ENCODE data around the gene CMAS. TPM values are rescaled to one million over a fixed set of nuclear protein-coding genes. Genes with fewer than 3 reads are reported as not detected.

Gene CMAS
- total RNA-seq, 1 experiment from 2014 or later: 36.1 TPM

DNA sequence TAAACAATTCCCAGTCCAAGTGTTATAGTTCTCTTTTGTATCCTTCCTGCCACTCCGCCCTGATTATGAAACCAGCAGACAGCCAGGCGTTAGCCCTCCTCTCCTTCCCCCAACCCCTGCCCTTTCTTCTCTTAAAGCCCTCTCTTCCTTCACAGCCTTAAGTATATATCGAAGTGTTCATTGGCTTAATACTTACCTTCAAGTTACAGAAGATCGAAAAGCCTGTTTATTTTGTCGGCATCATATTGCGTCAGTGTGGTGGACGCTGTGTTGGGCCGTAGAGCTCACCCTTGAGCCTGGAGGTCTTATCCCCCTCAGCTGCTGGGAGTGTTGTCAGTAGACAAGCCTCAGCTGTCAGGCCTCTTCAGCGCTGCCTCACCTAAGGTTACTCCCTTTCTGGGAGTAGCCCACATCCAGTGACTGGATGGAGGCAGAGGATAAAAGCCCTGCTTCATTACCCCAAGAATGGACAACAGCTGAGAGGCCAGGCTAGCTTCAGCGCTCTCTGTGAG is 36.2 kb downstream of the CMAS start:
- Histone ChIP-seq H4K20me1 (ENCODE audit: insufficient read depth) (no peaks in the 10 kb centered on the region), H3K79me2 (ENCODE audit: insufficient read depth, low read length) (no peaks in the 10 kb centered on the region), H3K9me3 (ENCODE audit: control insufficient read depth in 1 of 2, insufficient read depth in 1 of 2, low read depth in 1 of 2, low read length in 2 of 2) (no peaks in the 10 kb centered on the region), H3K36me3 (ENCODE audit: control insufficient read depth in 1 of 2, insufficient read depth in 2 of 2, low read length in 2 of 2) (no peaks in the 10 kb centered on the region), H3K4me2 (ENCODE audit: low read length) (no peak overlapping the region), H3K4me3 (replicated peaks in 1 of 2; ENCODE audit: low read depth in 1 of 2, low read length in 2 of 2) (no peak overlapping the region), H3K9me2 (ENCODE audit: insufficient read depth) (no peaks in the 10 kb centered on the region), H3K4me1 (ENCODE audit: control insufficient read depth in 1 of 2, insufficient read depth in 2 of 2, low read length in 2 of 2) (no peaks in the 10 kb centered on the region), H2AFZ (ENCODE audit: low read depth, low read length, poor library complexity, severe bottlenecking) (no peak overlapping the region), H3K27ac (ENCODE audit: low read depth, low read length) (no peak overlapping the region), H3K9ac (ENCODE audit: low read length) (no peak overlapping the region), H3K27me3 (ENCODE audit: insufficient read depth, low read length) (no peaks in the 10 kb centered on the region)
- intact Hi-C loops (cut with micrococcal nuclease): loop anchor here (10.0 kb wide), 1 partner anchor 583 kb away; no protein-coding TSS in a partner anchor
- POLR2A ChIA-PET: no interaction called here
- RAD21 ChIA-PET (ENCODE audit: low non-redundant PET in 1 of 2, low total read pairs in 2 of 2, uncharacterized antibody in 2 of 2, unreplicated experiment in 2 of 2): no interaction called here
- CTCF ChIA-PET: interaction anchor here (0.6 to 1.7 kb wide), 13 partner anchors 22 to 588 kb away, joined by 3 to 12 read pairs (median 7); no protein-coding TSS in a partner anchor
- no peak for DNase-seq (ENCODE audit: low read depth, low spot score)
- no TSS peak for BruUV-seq (replicated peaks)
- ATAC-seq: no peak
- TF ChIP-seq EZH2phosphoT487 (IDR thresholded peaks at IDR 0.05; ENCODE audit: borderline replicate concordance) (no peak), ZNF274 (IDR thresholded peaks at IDR 0.05; ENCODE audit: low read depth, low read length) (no peak), JUND (IDR thresholded peaks at IDR 0.05) (no peak), RAD21 (IDR thresholded peaks at IDR 0.05; ENCODE audit: low read depth) (no peak), FOSL1 (IDR thresholded peaks at IDR 0.05; ENCODE audit: low read depth) (no peak), YY1 (IDR thresholded peaks at IDR 0.05; ENCODE audit: extremely low read depth, insufficient replicate concordance, low read depth, low read length) (no peak), MAX (IDR thresholded peaks at IDR 0.05) (no peak), SP1 (IDR thresholded peaks at IDR 0.05; ENCODE audit: low read depth) (no peak), CBX3 (IDR thresholded peaks at IDR 0.05; ENCODE audit: low read depth) (no peak), CEBPB (IDR thresholded peaks at IDR 0.05; ENCODE audit: low read depth) (no peak), ELF1 (IDR thresholded peaks at IDR 0.05; ENCODE audit: borderline replicate concordance, low read depth) (no peak), TCF7L2 (IDR thresholded peaks at IDR 0.05; ENCODE audit: borderline replicate concordance, extremely low read depth, insufficient read depth, insufficient read length) (no peak), SIN3A (IDR thresholded peaks at IDR 0.05; ENCODE audit: low read depth) (no peak), REST (IDR thresholded peaks at IDR 0.05; ENCODE audit: low read depth) (no peak), EGR1 (IDR thresholded peaks at IDR 0.05; ENCODE audit: low read depth) (no peak), SRF (IDR thresholded peaks at IDR 0.05; ENCODE audit: low read depth) (no peak), POLR2AphosphoS5 (IDR thresholded peaks at IDR 0.05; ENCODE audit: low read depth, low read length) (no peak)
- TF ChIP-seq, protein P1, sequence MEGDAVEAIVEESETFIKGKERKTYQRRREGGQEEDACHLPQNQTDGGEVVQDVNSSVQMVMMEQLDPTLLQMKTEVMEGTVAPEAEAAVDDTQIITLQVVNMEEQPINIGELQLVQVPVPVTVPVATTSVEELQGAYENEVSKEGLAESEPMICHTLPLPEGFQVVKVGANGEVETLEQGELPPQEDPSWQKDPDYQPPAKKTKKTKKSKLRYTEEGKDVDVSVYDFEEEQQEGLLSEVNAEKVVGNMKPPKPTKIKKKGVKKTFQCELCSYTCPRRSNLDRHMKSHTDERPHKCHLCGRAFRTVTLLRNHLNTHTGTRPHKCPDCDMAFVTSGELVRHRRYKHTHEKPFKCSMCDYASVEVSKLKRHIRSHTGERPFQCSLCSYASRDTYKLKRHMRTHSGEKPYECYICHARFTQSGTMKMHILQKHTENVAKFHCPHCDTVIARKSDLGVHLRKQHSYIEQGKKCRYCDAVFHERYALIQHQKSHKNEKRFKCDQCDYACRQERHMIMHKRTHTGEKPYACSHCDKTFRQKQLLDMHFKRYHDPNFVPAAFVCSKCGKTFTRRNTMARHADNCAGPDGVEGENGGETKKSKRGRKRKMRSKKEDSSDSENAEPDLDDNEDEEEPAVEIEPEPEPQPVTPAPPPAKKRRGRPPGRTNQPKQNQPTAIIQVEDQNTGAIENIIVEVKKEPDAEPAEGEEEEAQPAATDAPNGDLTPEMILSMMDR (IDR thresholded peaks at IDR 0.05 in 2 of 3, conservative IDR thresholded peaks at IDR 0.05 in 1 of 3; ENCODE audit: borderline replicate concordance in 1 of 3, insufficient read depth in 1 of 3, low read depth in 2 of 3, low read length in 2 of 3): no peak
- TF ChIP-seq, protein P2, sequence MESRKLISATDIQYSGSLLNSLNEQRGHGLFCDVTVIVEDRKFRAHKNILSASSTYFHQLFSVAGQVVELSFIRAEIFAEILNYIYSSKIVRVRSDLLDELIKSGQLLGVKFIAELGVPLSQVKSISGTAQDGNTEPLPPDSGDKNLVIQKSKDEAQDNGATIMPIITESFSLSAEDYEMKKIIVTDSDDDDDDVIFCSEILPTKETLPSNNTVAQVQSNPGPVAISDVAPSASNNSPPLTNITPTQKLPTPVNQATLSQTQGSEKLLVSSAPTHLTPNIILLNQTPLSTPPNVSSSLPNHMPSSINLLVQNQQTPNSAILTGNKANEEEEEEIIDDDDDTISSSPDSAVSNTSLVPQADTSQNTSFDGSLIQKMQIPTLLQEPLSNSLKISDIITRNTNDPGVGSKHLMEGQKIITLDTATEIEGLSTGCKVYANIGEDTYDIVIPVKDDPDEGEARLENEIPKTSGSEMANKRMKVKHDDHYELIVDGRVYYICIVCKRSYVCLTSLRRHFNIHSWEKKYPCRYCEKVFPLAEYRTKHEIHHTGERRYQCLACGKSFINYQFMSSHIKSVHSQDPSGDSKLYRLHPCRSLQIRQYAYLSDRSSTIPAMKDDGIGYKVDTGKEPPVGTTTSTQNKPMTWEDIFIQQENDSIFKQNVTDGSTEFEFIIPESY (IDR thresholded peaks at IDR 0.05; ENCODE audit: extremely low read depth, insufficient replicate concordance, low read length): no peak
- TF ChIP-seq, protein P3, sequence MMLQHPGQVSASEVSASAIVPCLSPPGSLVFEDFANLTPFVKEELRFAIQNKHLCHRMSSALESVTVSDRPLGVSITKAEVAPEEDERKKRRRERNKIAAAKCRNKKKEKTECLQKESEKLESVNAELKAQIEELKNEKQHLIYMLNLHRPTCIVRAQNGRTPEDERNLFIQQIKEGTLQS (IDR thresholded peaks at IDR 0.05): no peak

Data from HCT116 (cell line).